Measurements from ENCODE around the gene HOXD4.

The HOXD4 gene

GRCh38 chr2:176175709-176176607, 24.6 kb downstream of the HOXD4 start:
- TF ChIP-seq POLR2A (IDR thresholded peaks at IDR 0.05; ENCODE audit: low read length) (no peak), GATA1 (IDR thresholded peaks at IDR 0.05; ENCODE audit: low read depth, low read length) (no peak)
- DNase-seq: no peak

GRCh38 chr2:176177580-176178037, 26.3 kb downstream of the HOXD4 start:
- TF ChIP-seq GATA1 (IDR thresholded peaks at IDR 0.05; ENCODE audit: low read depth, low read length) (no peak), POLR2A (IDR thresholded peaks at IDR 0.05; ENCODE audit: low read length) (no peak)
- DNase-seq: no peak

GRCh38 chr2:176178038-176178756, 26.8 kb downstream of the HOXD4 start:
- no peak for TF ChIP-seq GATA1 (IDR thresholded peaks at IDR 0.05; ENCODE audit: low read depth, low read length)
- no peak for TF ChIP-seq POLR2A (IDR thresholded peaks at IDR 0.05; ENCODE audit: low read length)
- no peak for DNase-seq

GRCh38 chr2:176178757-176179295, 27.5 kb downstream of the HOXD4 start:
- no peak for DNase-seq
- TF ChIP-seq POLR2A (IDR thresholded peaks at IDR 0.05; ENCODE audit: low read length): no peak
- no peak for TF ChIP-seq GATA1 (IDR thresholded peaks at IDR 0.05; ENCODE audit: low read depth, low read length)

DNA sequence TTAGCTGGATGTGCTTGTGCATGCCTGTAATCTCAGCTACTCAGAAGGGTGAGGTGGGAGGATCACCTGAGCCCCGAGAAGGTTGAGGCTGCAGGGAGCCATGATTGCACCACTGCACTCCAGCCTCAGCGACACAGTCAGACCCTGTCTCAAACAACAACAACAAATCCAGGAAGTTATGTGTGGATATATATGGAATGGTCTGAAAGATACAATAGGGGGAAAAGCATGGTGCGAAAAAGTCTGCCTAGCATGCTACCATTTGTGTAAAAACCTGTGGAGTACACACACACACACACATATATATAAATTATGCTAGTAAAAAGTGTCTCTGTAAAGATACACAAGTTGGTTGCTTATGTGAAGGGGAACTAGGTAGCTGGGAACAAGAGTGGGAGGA, 30.2 kb downstream of the HOXD4 start:
- DNase-seq: no peak
- TF ChIP-seq POLR2A (IDR thresholded peaks at IDR 0.05; ENCODE audit: low read length) (no peak), GATA1 (IDR thresholded peaks at IDR 0.05; ENCODE audit: low read depth, low read length) (no peak)

- TF ChIP-seq GATA1 (IDR thresholded peaks at IDR 0.05; ENCODE audit: low read depth, low read length): no peak
- TF ChIP-seq POLR2A (IDR thresholded peaks at IDR 0.05; ENCODE audit: low read length): no peak
- no peak for DNase-seq
Measured at GRCh38 chr2:176182671-176183070, 31.3 kb downstream of the HOXD4 start.

- no peak for TF ChIP-seq POLR2A (IDR thresholded peaks at IDR 0.05; ENCODE audit: low read length)
- no peak for DNase-seq
Measured at GRCh38 chr2:176184749-176185148, 33.4 kb downstream of the HOXD4 start.

- no peak for TF ChIP-seq POLR2A (IDR thresholded peaks at IDR 0.05; ENCODE audit: low read length)
- no peak for TF ChIP-seq GATA1 (IDR thresholded peaks at IDR 0.05; ENCODE audit: low read depth, low read length)
- DNase-seq: no peak
Measured at GRCh38 chr2:176186024-176186423, 34.7 kb downstream of the HOXD4 start.

DNA sequence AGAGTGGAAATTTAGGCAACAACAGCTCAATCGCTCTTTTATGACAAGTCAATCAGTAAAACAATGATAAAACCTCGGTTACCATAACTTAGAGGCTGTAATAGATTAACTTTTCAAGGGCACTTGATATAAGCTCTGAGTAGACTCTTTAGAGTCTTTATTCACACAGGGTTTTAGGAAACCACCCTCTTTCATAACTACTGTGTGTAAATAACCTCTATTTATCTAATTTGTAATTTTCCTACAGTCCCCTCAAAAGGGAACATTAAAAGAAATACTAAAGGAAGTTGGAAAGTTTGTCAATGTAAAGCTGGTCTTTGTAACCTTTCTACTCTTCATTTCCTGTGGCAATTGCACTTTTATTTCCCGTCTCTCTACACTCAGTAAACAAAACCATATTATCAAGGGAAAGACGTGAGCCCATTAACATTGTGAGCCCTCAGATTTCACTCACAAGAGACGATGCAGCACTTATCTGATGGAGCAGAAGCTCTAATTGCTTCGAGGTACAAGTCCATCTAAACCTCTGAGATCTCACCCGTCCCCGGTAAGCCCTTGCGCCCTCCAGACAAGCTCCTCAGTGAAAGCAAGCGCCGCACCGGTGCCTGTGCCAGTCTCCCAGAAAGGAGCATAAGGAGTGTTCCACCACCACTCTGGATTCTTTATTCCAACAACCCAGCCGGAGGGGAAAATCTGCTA, 36.0 kb downstream of the HOXD4 start:
- no peak for DNase-seq
- TF ChIP-seq POLR2A (IDR thresholded peaks at IDR 0.05; ENCODE audit: low read length) (no peak), GATA1 (IDR thresholded peaks at IDR 0.05; ENCODE audit: low read depth, low read length) (no peak)

DNA sequence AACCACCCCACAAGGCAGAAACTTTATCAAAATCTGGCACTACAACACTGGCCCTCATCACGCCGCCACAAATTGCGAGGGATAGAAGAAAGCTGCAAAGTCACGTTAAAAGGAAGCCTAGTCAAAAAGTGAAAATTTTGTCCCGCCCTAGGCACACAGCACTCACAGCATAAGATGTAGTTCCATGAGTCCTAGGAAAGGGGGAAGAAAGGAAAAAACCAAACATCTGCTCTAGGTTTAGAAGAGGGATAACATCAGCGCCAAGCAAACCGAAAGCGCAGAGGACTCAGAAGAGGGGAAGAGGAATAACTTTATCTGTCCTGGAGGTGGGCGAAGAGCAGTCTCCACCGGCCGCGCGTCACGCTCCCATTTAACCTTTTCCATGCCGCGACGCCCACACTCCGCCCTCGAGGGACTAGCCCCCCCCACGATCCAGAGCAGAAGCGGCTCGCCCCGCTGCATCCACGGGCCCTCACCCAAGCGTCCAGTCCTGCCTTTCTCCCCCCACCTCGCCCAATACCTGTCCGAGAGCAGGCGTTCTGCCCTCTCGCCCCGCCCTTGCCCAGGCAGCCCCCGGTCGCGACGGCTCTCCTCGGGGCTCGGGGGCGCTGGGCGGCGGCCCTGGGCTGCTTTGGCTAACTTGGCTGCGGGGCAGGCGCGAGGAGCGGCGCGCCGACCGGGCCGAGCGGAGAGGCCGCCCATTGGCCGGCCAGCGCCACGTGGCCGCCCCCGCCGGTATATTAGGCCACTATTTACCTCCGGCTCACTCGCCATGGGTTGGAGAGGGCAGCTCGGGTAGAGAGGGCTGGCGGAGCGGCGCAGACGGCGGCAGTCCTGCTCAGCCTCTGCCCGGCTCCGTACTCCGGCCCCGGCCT, 36.8 kb downstream of the HOXD4 start, which contains the start of gene HOXD1:
TSS of gene HOXD1 (plus strand) at position 770 of the 875 bp plus-strand sequence. CDS start 134 bp downstream, outside the sequence.
- no peak for TF ChIP-seq GATA1 (IDR thresholded peaks at IDR 0.05; ENCODE audit: low read depth, low read length)
- TF ChIP-seq POLR2A (IDR thresholded peaks at IDR 0.05; ENCODE audit: low read length): no peak
- no peak for DNase-seq

- no peak for DNase-seq
- TF ChIP-seq POLR2A (IDR thresholded peaks at IDR 0.05; ENCODE audit: low read length) (no peak), GATA1 (IDR thresholded peaks at IDR 0.05; ENCODE audit: low read depth, low read length) (no peak)
Measured at GRCh38 chr2:176188774-176189680, 37.7 kb downstream of the HOXD4 start.
